Neural cell (in vitro differentiated cells): Measurements from ENCODE around the gene YIPF6.

ENCODE experiments used
- EZH2 ChIP-seq: fragments of 200-600, 300-800 bp; shearing (Covaris generic), sonication (generic); IDR thresholded peaks from 2 replicates; pipeline ENCODE4 v1.6.1; 2014; ENCODE audit warnings: antibody characterized with exemption, low read length, borderline replicate concordance, mild to moderate bottlenecking; ENCODE audit not compliant: insufficient read depth, poor library complexity, severe bottlenecking
- SMC3 ChIP-seq: fragments of 450-650 bp; conservative IDR thresholded peaks from 2 replicates; pipeline ENCODE4 v1.6.1; 2014; ENCODE audit warnings: antibody characterized with exemption, mild to moderate bottlenecking, moderate library complexity; ENCODE audit not compliant: poor library complexity
- TF ChIP-seq, protein P1 (sequence below): fragments of 450-650 bp; IDR thresholded peaks from 2 replicates; pipeline ENCODE4 v1.5.1; 2014; ENCODE audit warnings: antibody characterized with exemption, mild to moderate bottlenecking, moderate library complexity; ENCODE audit not compliant: poor library complexity, severe bottlenecking

DNA sequence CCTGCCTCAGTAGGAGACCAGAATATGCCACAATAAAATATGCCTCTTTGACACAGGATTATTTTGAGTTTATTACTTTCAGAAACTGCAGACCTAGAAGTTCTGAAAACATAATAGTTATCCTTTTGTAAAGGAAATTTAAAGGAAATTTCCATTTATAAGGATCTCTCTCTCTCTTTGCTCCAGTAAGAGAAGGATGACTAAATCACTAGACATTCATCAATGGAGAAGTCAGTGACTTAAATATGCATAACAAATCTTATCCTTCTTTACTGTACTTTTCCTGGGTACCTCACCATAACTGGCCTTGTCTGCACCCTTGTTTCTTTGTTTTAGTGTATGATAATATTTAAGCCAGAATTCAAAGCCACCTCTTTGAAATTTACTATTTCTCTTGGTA, 37.3 kb upstream of the YIPF6 start:
- TF ChIP-seq EZH2: no peak
- no peak for TF ChIP-seq SMC3
- TF ChIP-seq, protein P1, sequence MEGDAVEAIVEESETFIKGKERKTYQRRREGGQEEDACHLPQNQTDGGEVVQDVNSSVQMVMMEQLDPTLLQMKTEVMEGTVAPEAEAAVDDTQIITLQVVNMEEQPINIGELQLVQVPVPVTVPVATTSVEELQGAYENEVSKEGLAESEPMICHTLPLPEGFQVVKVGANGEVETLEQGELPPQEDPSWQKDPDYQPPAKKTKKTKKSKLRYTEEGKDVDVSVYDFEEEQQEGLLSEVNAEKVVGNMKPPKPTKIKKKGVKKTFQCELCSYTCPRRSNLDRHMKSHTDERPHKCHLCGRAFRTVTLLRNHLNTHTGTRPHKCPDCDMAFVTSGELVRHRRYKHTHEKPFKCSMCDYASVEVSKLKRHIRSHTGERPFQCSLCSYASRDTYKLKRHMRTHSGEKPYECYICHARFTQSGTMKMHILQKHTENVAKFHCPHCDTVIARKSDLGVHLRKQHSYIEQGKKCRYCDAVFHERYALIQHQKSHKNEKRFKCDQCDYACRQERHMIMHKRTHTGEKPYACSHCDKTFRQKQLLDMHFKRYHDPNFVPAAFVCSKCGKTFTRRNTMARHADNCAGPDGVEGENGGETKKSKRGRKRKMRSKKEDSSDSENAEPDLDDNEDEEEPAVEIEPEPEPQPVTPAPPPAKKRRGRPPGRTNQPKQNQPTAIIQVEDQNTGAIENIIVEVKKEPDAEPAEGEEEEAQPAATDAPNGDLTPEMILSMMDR: no peak
